HepG2 (cell line): Measurements from ENCODE around the gene PCSK6. TPM values are rescaled to one million over a fixed set of nuclear protein-coding genes. Genes with fewer than 3 reads are reported as not detected.
A peak's percentile ranks its signal among the peaks of the same experiment; 100 is the strongest.

Experiments
- FOXP4 ChIP-seq: sonication (generic); formaldehyde crosslinking; IDR thresholded peaks from 2 replicates; pipeline ENCODE4 v1.4.0; 2020; ENCODE audit warnings: missing genetic modification reagents
- SMAD9 ChIP-seq: sonication (generic); formaldehyde crosslinking; IDR thresholded peaks from 2 replicates; pipeline ENCODE4 v1.5.1; 2020; ENCODE audit warnings: mild to moderate bottlenecking, missing genetic modification reagents
- ZBTB39 ChIP-seq: sonication (generic); formaldehyde crosslinking; IDR thresholded peaks from 2 replicates; pipeline ENCODE4 v1.5.0; 2020; ENCODE audit warnings: missing genetic modification reagents
- ZBTB40 ChIP-seq, 2 experiments: fragments of 450-650 bp in 1 of 2; sonication (generic) in 1 of 2; formaldehyde crosslinking in 1 of 2; IDR thresholded peaks; 2 replicates each; pipeline versions ENCODE4 v1.6.1 to v1.8.0; 2016 to 2022; ENCODE audit warnings: antibody characterized with exemption in 1 of 2, mild to moderate bottlenecking in 1 of 2, missing genetic modification reagents in 1 of 2
- ZNF33B ChIP-seq: sonication (generic); formaldehyde crosslinking; IDR thresholded peaks from 2 replicates; pipeline ENCODE4 v1.5.1; 2020; ENCODE audit warnings: mild to moderate bottlenecking, missing genetic modification reagents
- ZNF558 ChIP-seq: sonication (generic); formaldehyde crosslinking; IDR thresholded peaks from 2 replicates; pipeline ENCODE4 v1.9.0; 2022; ENCODE audit warnings: mild to moderate bottlenecking, missing genetic modification reagents, borderline replicate concordance
- ZNF572 ChIP-seq: sonication (generic); formaldehyde crosslinking; IDR thresholded peaks from 2 replicates; pipeline ENCODE4 v1.5.1; 2020; ENCODE audit warnings: mild to moderate bottlenecking, missing genetic modification reagents
- polyA plus RNA-seq, 8 experiments: library from polyadenylated mRNA; depleted of rRNA in 3 of 8; stranded (reverse) in 7 of 8; unstranded in 1 of 8; fragments of >200 nt; fragmentation: Illumina TruSeq in 4 of 8; extraction: Trizol in 4 of 8; gene quantifications; 2 replicates each; pipeline versions ENCODE4 v1.2.1 to v1.2.3, GENCODE V29; 2011 to 2016; ENCODE audit warnings: low read depth in 4 of 8, missing spikeins in 1 of 8, mixed read lengths in 1 of 8; ENCODE audit not compliant: insufficient read depth in 1 of 8
- total RNA-seq, 5 experiments: library from RNA; depleted of rRNA; stranded (reverse); fragments of >200 nt; fragmentation: Illumina TruSeq; extraction: Trizol; gene quantifications; 2 replicates each; pipeline ENCODE4 v1.2.3, GENCODE V29; 2016; ENCODE audit warnings: low read depth in 1 of 5
- TF ChIP-seq, protein P1 (sequence below): sonication (generic); formaldehyde crosslinking; IDR thresholded peaks from 2 replicates; pipeline ENCODE4 v1.4.0; 2020; ENCODE audit warnings: missing genetic modification reagents
- TF ChIP-seq, protein P2 (sequence below): IDR thresholded peaks from 2 replicates; pipeline ENCODE4 v1.6.1; 2016; ENCODE audit warnings: low read depth, borderline replicate concordance
- TF ChIP-seq, protein P3 (sequence below): sonication (generic); formaldehyde crosslinking; IDR thresholded peaks from 2 replicates; pipeline ENCODE4 v1.9.0; 2021; ENCODE audit warnings: missing genetic modification reagents, borderline replicate concordance

Gene PCSK6
- total and polyA plus RNA-seq, 2 of the 13 experiments (the other 11 are each of a cell fraction or from before 2014, with no cell fraction given) = 56.5 to 155 TPM

DNA sequence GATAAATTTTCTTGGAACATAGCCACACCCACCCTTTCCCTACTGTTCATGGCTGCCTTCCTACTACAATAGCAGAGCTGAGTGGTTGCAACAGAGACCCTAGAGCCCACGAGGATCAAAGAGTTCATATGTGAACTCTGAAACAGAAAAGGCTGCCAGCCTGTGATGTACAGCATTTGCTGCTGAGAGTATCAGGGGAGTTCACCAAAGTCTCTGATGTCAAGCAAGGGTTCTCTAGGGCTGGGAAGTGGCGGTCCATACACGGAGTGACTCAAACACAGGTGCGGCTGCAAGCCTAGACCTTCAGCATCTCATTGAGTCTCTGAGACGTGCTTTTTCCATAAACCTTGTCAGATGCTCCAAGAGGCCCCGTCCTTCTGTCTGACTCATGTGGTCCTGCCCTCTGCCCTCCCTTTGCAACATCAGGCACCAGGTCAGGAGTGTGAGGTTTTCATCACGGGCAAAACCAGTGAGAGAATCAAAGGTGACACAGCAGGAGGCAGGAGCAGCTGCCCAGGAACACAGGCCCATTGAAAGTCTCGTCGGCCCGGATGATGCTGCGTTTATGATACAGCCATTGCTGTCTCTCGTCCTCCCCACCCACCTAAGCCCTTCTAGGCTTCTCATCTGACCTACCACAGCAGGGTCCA lies 42.9 kb downstream of the PCSK6 start (continued):
- no peak for TF ChIP-seq ZBTB40 (IDR thresholded peaks at IDR 0.05)
- no peak for TF ChIP-seq ZBTB40 (CRISPR knock-in tag; IDR thresholded peaks at IDR 0.05)
- TF ChIP-seq ZBTB39 = no peak
- TF ChIP-seq, protein P1, sequence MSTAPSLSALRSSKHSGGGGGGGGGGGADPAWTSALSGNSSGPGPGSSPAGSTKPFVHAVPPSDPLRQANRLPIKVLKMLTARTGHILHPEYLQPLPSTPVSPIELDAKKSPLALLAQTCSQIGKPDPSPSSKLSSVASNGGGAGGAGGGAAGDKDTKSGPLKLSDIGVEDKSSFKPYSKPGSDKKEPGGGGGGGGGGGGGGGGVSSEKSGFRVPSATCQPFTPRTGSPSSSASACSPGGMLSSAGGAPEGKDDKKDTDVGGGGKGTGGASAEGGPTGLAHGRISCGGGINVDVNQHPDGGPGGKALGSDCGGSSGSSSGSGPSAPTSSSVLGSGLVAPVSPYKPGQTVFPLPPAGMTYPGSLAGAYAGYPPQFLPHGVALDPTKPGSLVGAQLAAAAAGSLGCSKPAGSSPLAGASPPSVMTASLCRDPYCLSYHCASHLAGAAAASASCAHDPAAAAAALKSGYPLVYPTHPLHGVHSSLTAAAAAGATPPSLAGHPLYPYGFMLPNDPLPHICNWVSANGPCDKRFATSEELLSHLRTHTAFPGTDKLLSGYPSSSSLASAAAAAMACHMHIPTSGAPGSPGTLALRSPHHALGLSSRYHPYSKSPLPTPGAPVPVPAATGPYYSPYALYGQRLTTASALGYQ (CRISPR knock-in tag) = no peak
- TF ChIP-seq, protein P2, sequence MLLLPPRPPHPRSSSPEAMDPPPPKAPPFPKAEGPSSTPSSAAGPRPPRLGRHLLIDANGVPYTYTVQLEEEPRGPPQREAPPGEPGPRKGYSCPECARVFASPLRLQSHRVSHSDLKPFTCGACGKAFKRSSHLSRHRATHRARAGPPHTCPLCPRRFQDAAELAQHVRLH (CRISPR knock-in tag) = 0 out of 2 replicates have a peak, but pooled peaks have one; percentile 20
- TF ChIP-seq, protein P3, sequence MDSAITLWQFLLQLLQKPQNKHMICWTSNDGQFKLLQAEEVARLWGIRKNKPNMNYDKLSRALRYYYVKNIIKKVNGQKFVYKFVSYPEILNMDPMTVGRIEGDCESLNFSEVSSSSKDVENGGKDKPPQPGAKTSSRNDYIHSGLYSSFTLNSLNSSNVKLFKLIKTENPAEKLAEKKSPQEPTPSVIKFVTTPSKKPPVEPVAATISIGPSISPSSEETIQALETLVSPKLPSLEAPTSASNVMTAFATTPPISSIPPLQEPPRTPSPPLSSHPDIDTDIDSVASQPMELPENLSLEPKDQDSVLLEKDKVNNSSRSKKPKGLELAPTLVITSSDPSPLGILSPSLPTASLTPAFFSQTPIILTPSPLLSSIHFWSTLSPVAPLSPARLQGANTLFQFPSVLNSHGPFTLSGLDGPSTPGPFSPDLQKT (CRISPR knock-in tag) = no peak
- TF ChIP-seq ZNF33B = no peak
- no peak for TF ChIP-seq SMAD9 (CRISPR knock-in tag)
- no peak for TF ChIP-seq ZNF572
- TF ChIP-seq FOXP4 (CRISPR knock-in tag) = no peak; the same call in 1 of the 2 replicates
- no peak for TF ChIP-seq ZNF558 (CRISPR knock-in tag)
